ENCODE data around the gene ZNF618. TPM values are rescaled to one million over a fixed set of nuclear protein-coding genes. Genes with fewer than 3 reads are reported as not detected.

The ZNF618 gene
- total and polyA plus RNA-seq, 4 donors: 4.9 to 17.3 (median 11.4) TPM

DNA sequence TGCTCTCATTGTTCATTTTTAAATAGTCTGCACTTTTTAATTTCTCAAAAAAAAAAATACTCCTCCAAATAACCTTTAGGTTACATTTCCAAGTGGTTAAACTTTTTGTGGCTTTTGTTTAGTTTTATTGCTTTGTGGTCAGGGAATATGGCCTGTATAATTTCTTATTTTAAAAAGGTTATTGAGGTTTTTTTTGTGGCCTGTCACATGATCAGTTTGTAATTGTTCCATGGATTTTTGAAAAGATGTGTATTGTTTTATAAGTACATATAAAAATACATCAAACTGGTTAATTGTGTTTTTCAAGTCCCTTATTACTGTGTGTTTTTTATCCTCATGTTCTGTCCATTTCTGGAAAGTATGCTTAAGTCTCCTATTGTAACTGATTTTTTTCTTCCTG lies 64.0 kb downstream of the ZNF618 start:
- Histone ChIP-seq H3K4me3 (ENCODE audit: low read length in 2 of 2) (no peak overlapping the region), H3K27me3 (ENCODE audit: control insufficient read depth in 1 of 2, insufficient read depth in 2 of 2, low read length in 1 of 2) (no peaks in the 10 kb centered on the region), H3K36me3 (ENCODE audit: control insufficient read depth in 1 of 2, insufficient read depth in 2 of 2, low read length in 1 of 2) (no peaks in the 10 kb centered on the region), H3K4me1 (ENCODE audit: control insufficient read depth in 1 of 2, insufficient read depth in 2 of 2, low read length in 2 of 2) (no peaks in the 10 kb centered on the region), H3K27ac (ENCODE audit: low read depth in 1 of 2, low read length in 2 of 2) (no peak overlapping the region), H3K9me3 (ENCODE audit: control insufficient read depth, low read length) (no peaks in the 10 kb centered on the region)
- no peak for DNase-seq
- intact Hi-C loops (cut with DNase I): no loop called here
- ATAC-seq (ENCODE audit: low FRiP score): no peak

DNA sequence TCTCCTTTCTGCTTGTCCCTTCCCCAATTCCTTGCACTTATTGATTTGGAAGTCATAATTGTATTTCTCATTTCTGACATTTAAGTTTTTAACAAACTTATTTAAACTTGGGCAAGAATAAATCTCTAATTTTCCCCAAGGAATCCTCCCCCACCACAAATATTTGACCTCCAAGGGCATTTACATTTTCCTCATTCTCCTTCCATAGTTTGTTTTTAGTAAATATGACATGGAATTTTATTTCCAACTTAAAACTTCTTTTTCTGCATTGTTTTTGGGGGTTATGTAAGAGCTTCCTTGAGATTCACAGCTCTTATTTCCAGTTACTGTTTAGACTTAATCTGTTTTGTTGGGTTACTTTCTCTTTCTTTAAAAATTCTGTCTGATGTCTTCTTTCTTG lies 64.9 kb downstream of the ZNF618 start:
- no peaks in the 10 kb centered on the region for H3K36me3 ChIP-seq (ENCODE audit: control insufficient read depth in 1 of 2, insufficient read depth in 2 of 2, low read length in 1 of 2)
- H3K27me3 ChIP-seq (ENCODE audit: control insufficient read depth in 1 of 2, insufficient read depth in 2 of 2, low read length in 1 of 2): no peaks in the 10 kb centered on the region
- intact Hi-C loops (cut with DNase I): no loop called here
- H3K27ac ChIP-seq (ENCODE audit: low read depth in 1 of 2, low read length in 2 of 2): no peak overlapping the region
- DNase-seq (no peak), ATAC-seq (ENCODE audit: low FRiP score) (no peak)
- no peak overlapping the region for H3K4me3 ChIP-seq (ENCODE audit: low read length in 2 of 2)
- H3K4me1 ChIP-seq (ENCODE audit: control insufficient read depth in 1 of 2, insufficient read depth in 2 of 2, low read length in 2 of 2): no peaks in the 10 kb centered on the region
- no peaks in the 10 kb centered on the region for H3K9me3 ChIP-seq (ENCODE audit: control insufficient read depth, low read length)

DNA sequence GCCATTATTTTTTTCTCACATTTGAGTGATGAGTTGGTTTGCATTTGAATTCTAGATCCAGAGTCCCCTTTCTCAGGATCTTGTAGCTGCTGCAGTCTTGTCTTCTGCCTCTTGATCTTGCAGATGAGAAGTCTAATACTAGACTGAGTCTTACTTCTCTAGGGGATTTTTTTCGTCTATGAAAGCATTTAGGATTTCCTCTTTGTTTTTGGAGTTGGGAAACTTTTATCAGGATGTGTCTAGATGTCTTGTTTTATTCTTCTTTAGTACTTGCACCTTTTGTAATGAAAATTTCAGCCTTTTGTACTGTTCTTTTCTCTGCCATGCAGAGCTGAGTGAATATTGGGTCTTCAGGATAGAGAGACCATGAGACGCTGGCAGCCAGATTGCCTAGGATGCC lies 65.4 kb downstream of the ZNF618 start:
- 90 to 92% methylated on average over 2 of the region's 2 CpGs for WGBS, 2 donors

DNA sequence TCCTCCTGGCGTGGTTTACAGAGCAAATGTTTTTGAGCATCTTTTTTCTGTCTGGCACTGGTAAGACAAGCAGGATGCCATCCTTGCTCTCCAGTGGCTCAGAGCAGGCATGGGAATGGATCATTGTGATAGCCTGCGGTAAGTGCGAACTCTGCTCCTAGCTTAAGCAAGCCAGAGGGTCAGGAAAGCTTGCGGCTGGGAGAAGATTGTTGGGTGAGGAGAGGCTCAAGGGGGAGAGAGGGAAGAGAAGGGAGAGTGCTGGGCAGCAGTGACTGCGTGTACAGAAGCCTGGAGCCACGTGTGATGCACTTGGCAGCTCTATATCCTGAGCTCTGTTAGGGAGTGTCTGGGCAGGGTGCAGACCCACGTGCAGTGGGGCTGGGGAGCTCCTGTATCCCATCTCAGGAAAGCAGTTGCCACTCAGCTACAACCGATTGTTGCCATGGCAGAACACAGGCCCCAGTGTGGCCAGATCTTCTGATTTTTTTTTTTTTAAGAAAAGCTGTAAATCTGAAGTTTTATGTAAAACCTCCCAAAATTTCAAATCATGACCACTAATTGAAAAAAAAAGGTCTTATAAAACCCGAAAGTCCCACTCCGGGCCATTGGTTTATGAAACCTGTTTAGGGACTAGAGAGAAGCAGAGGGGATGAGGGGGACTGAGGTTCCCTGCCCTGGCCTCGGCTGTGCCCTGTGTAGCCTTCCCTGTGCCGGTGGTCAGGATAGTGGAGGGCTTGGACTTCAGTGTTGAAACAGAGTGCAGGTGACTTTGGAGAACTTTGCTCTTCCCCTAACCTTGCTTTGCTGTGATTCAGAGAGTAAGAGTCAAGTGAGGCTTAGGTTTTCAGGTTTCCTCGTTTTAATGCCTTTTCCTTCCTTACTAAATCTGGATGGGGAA lies 67.3 kb downstream of the ZNF618 start:
- H3K27ac ChIP-seq (ENCODE audit: low read depth in 1 of 2, low read length in 2 of 2): no peak overlapping the region
- no peaks in the 10 kb centered on the region for H3K36me3 ChIP-seq (ENCODE audit: control insufficient read depth in 1 of 2, insufficient read depth in 2 of 2, low read length in 1 of 2)
- H3K4me1 ChIP-seq (ENCODE audit: control insufficient read depth in 1 of 2, insufficient read depth in 2 of 2, low read length in 2 of 2): no peaks in the 10 kb centered on the region
- no peak overlapping the region for H3K4me3 ChIP-seq (ENCODE audit: low read length in 2 of 2)
- H3K9me3 ChIP-seq (ENCODE audit: control insufficient read depth, low read length): no peaks in the 10 kb centered on the region
- ATAC-seq (ENCODE audit: low FRiP score) (peak; percentile 29), DNase-seq (no peak)
- H3K27me3 ChIP-seq (ENCODE audit: control insufficient read depth in 1 of 2, insufficient read depth in 2 of 2, low read length in 1 of 2): no peaks in the 10 kb centered on the region
- intact Hi-C loops (cut with DNase I): no loop called here
- WGBS, 2 donors: 80 to 81% methylated on average over 13 of the region's 13 CpGs

More for the DNA sequence above, 65.4 kb downstream of the ZNF618 start:
- DNase-seq: no peak
- Histone ChIP-seq H3K4me3 (ENCODE audit: low read length in 2 of 2) (no peak overlapping the region), H3K4me1 (ENCODE audit: control insufficient read depth in 1 of 2, insufficient read depth in 2 of 2, low read length in 2 of 2) (no peaks in the 10 kb centered on the region), H3K27me3 (ENCODE audit: control insufficient read depth in 1 of 2, insufficient read depth in 2 of 2, low read length in 1 of 2) (no peaks in the 10 kb centered on the region), H3K36me3 (ENCODE audit: control insufficient read depth in 1 of 2, insufficient read depth in 2 of 2, low read length in 1 of 2) (no peaks in the 10 kb centered on the region), H3K27ac (ENCODE audit: low read depth in 1 of 2, low read length in 2 of 2) (no peak overlapping the region), H3K9me3 (ENCODE audit: control insufficient read depth, low read length) (no peaks in the 10 kb centered on the region)
- no peak for ATAC-seq (ENCODE audit: low FRiP score)
- intact Hi-C loops (cut with DNase I): no loop called here

DNA sequence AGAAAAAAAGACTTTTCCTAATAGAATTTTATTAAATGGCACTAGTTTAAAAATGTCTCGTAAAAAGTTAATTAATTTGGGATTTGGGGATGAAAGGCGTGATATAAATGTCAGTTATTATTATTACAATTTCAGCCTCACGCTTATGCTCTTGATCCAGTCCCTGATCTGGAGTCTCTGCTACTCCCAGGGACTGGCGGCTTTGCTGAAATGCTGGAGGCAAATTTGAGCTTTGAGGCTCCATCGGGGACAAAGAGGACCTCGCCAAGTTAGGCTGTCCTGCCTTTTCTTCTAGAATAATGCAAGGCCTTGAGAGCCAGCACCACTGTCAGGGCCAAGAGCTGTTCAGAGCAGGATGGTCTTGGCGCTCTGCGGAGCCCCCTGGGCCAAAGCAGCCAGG lies 69.7 kb downstream of the ZNF618 start:
- no peaks in the 10 kb centered on the region for H3K36me3 ChIP-seq (ENCODE audit: control insufficient read depth in 1 of 2, insufficient read depth in 2 of 2, low read length in 1 of 2)
- no peaks in the 10 kb centered on the region for H3K9me3 ChIP-seq (ENCODE audit: control insufficient read depth, low read length)
- H3K4me1 ChIP-seq (ENCODE audit: control insufficient read depth in 1 of 2, insufficient read depth in 2 of 2, low read length in 2 of 2): no peaks in the 10 kb centered on the region
- H3K27ac ChIP-seq (ENCODE audit: low read depth in 1 of 2, low read length in 2 of 2): no peak overlapping the region
- H3K27me3 ChIP-seq (ENCODE audit: control insufficient read depth in 1 of 2, insufficient read depth in 2 of 2, low read length in 1 of 2): no peaks in the 10 kb centered on the region
- H3K4me3 ChIP-seq (ENCODE audit: low read length in 2 of 2): no peak overlapping the region
- DNase-seq (no peak), ATAC-seq (ENCODE audit: low FRiP score) (no peak)
- 96% methylated on average over 8 of the region's 8 CpGs for WGBS, 2 donors
- intact Hi-C loops (cut with DNase I): no loop called here

DNA sequence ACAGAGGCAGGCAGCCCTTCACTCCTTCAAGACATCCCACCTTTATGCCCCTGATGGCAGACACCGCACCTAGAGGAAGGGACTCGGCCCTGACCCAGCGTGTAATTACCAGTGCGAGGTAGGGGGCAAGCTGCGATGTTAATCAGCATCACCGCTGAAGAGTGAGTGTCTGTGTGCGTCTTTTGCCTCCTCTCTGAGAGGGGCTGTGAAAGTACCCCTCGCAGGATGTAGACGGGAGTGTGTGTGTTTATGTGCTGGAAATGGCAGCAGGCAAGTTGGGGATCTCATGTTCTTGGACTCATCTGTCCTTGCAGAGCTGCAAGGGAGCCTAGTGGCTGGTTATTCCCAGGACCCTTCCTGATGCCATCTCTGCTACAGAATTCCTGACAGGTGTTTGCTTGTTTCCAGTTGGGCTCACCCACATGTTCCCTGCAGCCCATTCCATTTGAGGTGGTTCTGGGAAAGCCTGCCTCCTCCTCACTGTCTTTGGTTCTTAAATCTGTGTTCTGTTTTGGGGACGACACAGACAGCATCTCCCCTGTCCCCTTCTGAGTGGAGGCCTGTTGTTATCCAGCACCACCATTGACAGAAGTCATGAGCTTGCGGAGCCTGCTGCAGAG lies 70.5 kb downstream of the ZNF618 start:
- Histone ChIP-seq H3K36me3 (ENCODE audit: control insufficient read depth in 1 of 2, insufficient read depth in 2 of 2, low read length in 1 of 2) (no peaks in the 10 kb centered on the region), H3K9me3 (ENCODE audit: control insufficient read depth, low read length) (no peaks in the 10 kb centered on the region), H3K27ac (ENCODE audit: low read depth in 1 of 2, low read length in 2 of 2) (no peak overlapping the region), H3K27me3 (ENCODE audit: control insufficient read depth in 1 of 2, insufficient read depth in 2 of 2, low read length in 1 of 2) (no peaks in the 10 kb centered on the region), H3K4me3 (ENCODE audit: low read length in 2 of 2) (no peak overlapping the region), H3K4me1 (ENCODE audit: control insufficient read depth in 1 of 2, insufficient read depth in 2 of 2, low read length in 2 of 2) (no peaks in the 10 kb centered on the region)
- ATAC-seq (ENCODE audit: low FRiP score) (no peak), DNase-seq (no peak)
- WGBS, 2 donors: 96 to 97% methylated on average over 11 of the region's 11 CpGs
- intact Hi-C loops (cut with DNase I): no loop called here

DNA sequence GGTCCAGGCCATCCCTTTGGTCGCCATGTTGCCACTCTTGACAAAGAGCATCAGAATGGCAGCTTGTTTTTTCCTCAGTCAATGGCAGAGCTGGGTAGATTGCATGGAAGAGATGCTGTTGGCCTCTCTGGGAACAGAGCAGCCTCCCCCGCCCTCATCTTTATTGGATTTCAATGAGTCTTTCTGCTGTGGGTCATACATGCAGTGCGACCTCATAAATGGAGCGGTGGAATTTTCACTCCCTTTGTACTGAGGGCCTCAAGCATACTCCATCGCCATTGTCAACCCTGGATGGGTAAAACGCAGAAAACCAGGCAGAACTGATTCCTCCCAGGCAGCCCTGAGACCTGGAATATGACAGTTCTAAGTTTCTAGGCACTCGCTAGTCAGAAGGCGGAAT lies 71.8 kb downstream of the ZNF618 start:
- Histone ChIP-seq H3K36me3 (ENCODE audit: control insufficient read depth in 1 of 2, insufficient read depth in 2 of 2, low read length in 1 of 2) (no peaks in the 10 kb centered on the region), H3K4me1 (ENCODE audit: control insufficient read depth in 1 of 2, insufficient read depth in 2 of 2, low read length in 2 of 2) (no peaks in the 10 kb centered on the region), H3K9me3 (ENCODE audit: control insufficient read depth, low read length) (no peaks in the 10 kb centered on the region), H3K27ac (ENCODE audit: low read depth in 1 of 2, low read length in 2 of 2) (no peak overlapping the region), H3K4me3 (ENCODE audit: low read length in 2 of 2) (no peak overlapping the region), H3K27me3 (ENCODE audit: control insufficient read depth in 1 of 2, insufficient read depth in 2 of 2, low read length in 1 of 2) (no peaks in the 10 kb centered on the region)
- intact Hi-C loops (cut with DNase I): no loop called here
- ATAC-seq (ENCODE audit: low FRiP score) (no peak), DNase-seq (no peak)
- 92 to 93% methylated on average over 8 of the region's 8 CpGs for WGBS, 2 donors

DNA sequence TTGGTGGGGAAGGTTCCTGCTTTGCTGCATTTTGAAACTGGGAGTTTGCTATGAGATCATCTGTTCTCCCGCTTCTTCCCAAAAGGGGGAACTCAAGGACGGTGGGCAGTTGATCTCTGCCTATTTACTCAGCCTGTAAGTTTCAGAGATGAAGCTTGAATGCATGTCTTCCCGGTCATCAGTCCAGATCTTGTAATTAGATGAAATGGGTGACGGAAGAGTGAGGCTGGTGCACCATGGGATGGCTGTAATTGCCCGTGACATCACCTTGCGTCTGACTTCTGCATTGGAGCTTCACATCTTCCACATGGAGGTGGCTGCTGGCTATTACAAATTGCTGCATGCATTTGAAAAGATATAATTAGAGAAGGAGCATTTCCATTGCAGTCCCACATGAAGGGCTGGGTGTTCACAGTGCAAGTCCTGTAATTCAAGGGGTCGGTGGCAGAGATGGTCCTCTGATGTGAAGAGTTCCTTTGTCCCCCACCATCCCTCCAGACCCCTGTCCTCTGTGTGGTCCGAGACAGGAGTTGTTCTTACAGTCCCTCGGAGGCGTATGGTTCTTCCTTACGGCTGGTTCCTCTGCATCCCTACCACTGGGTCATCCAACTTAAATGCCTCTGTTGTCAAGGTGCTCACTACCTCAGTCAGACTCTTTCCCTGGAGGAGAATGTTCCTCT lies 72.9 kb downstream of the ZNF618 start:
- no peaks in the 10 kb centered on the region for H3K36me3 ChIP-seq (ENCODE audit: control insufficient read depth in 1 of 2, insufficient read depth in 2 of 2, low read length in 1 of 2)
- DNase-seq (no peak), ATAC-seq (ENCODE audit: low FRiP score) (no peak)
- H3K4me1 ChIP-seq (ENCODE audit: control insufficient read depth in 1 of 2, insufficient read depth in 2 of 2, low read length in 2 of 2): no peaks in the 10 kb centered on the region
- no peak overlapping the region for H3K4me3 ChIP-seq (ENCODE audit: low read length in 2 of 2)
- 87 to 92% methylated on average over 11 of the region's 11 CpGs for WGBS, 2 donors
- intact Hi-C loops (cut with DNase I): no loop called here
- no peak overlapping the region for H3K27ac ChIP-seq (ENCODE audit: low read depth in 1 of 2, low read length in 2 of 2)
- no peaks in the 10 kb centered on the region for H3K27me3 ChIP-seq (ENCODE audit: control insufficient read depth in 1 of 2, insufficient read depth in 2 of 2, low read length in 1 of 2)
- H3K9me3 ChIP-seq (ENCODE audit: control insufficient read depth, low read length): no peaks in the 10 kb centered on the region

Data from aorta (tissue), 5 donors.